ENCODE measurements around the gene MIER3.

MIER3 gene

DNA sequence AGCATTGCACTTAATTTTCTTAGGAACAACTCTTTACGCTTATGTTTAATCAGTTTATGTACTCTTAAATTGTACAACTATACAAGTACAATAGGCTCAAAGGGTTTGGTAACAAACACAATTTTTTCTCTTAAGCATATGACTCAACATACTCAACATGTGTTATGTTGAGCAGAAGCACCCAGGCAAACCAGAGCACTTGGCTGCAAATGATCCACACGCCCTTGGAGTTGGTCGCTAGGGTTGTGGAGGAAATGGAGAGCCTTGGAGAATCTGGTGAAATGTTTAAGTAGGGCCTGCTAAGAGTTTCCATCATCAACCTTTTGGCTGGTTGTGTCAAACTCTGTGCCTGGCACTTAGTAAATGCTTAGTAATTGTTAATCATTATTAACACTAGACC lies 25.1 kb upstream of the MIER3 start:
- no peaks in the 10 kb centered on the region for H3K79me2 ChIP-seq (ENCODE audit: insufficient read depth, low read length)
- H3K27ac ChIP-seq (ENCODE audit: low read length) = no peak overlapping the region
- no peaks in the 10 kb centered on the region for H3K4me1 ChIP-seq (ENCODE audit: insufficient read depth, low read length)
- no peak overlapping the region for H3K4me2 ChIP-seq (ENCODE audit: insufficient read depth, low read length)
- H3K27me3 ChIP-seq (ENCODE audit: insufficient read depth, low read length, poor library complexity) = peaks cover 14% of the 10 kb centered on the region
- no peaks in the 10 kb centered on the region for H4K20me1 ChIP-seq (ENCODE audit: insufficient read depth, low read length)
- no peak overlapping the region for H3K4me3 ChIP-seq (ENCODE audit: low read depth in 1 of 2, low read length in 2 of 2)
- TF ChIP-seq, protein P1, sequence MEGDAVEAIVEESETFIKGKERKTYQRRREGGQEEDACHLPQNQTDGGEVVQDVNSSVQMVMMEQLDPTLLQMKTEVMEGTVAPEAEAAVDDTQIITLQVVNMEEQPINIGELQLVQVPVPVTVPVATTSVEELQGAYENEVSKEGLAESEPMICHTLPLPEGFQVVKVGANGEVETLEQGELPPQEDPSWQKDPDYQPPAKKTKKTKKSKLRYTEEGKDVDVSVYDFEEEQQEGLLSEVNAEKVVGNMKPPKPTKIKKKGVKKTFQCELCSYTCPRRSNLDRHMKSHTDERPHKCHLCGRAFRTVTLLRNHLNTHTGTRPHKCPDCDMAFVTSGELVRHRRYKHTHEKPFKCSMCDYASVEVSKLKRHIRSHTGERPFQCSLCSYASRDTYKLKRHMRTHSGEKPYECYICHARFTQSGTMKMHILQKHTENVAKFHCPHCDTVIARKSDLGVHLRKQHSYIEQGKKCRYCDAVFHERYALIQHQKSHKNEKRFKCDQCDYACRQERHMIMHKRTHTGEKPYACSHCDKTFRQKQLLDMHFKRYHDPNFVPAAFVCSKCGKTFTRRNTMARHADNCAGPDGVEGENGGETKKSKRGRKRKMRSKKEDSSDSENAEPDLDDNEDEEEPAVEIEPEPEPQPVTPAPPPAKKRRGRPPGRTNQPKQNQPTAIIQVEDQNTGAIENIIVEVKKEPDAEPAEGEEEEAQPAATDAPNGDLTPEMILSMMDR (IDR thresholded peaks at IDR 0.05; ENCODE audit: borderline replicate concordance, extremely low read depth, low read length, poor library complexity, severe bottlenecking) = no peak
- TF ChIP-seq EZH2 (IDR thresholded peaks at IDR 0.05; ENCODE audit: borderline replicate concordance, low read depth, low read length, severe bottlenecking) = no peak
- no peak for ATAC-seq (ENCODE audit: insufficient read depth, low read depth)
- H3K36me3 ChIP-seq (ENCODE audit: insufficient read depth, low read length) = no peaks in the 10 kb centered on the region
- H3K9ac ChIP-seq (ENCODE audit: low read depth, low read length) = no peak overlapping the region
- no peak overlapping the region for H2AFZ ChIP-seq (ENCODE audit: low read depth, low read length)
- H3K9me3 ChIP-seq (ENCODE audit: insufficient read depth, low read length, severe bottlenecking) = no peaks in the 10 kb centered on the region
- DNase-seq = no peak

DNA sequence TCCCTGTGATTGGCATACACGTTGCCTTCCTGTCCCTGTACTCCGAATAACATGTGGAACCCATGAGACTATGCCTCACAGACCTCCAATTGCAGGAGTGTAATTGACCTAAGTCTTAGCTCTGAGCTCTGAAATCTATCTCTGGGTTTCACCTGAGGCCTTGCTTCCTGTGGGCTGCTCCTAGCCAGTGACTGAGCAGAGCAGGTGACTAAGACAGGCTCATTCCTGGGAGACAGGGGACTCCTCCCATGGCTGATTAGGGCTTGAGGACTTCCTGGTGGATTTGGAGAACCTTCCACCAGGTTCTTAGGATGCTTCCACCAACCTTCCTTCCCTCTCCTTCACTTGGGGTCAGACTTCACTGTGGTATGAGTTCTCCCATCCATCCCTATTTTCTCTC lies 22.3 kb upstream of the MIER3 start:
- Histone ChIP-seq H3K4me2 (ENCODE audit: insufficient read depth, low read length) (no peak overlapping the region), H3K27ac (ENCODE audit: low read length) (no peak overlapping the region), H4K20me1 (ENCODE audit: insufficient read depth, low read length) (no peaks in the 10 kb centered on the region), H3K9ac (ENCODE audit: low read depth, low read length) (no peak overlapping the region), H3K27me3 (ENCODE audit: insufficient read depth, low read length, poor library complexity) (peaks cover 20% of the 10 kb centered on the region), H3K4me3 (ENCODE audit: low read depth in 1 of 2, low read length in 2 of 2) (no peak overlapping the region), H2AFZ (ENCODE audit: low read depth, low read length) (no peak overlapping the region), H3K79me2 (ENCODE audit: insufficient read depth, low read length) (no peaks in the 10 kb centered on the region), H3K36me3 (ENCODE audit: insufficient read depth, low read length) (no peaks in the 10 kb centered on the region), H3K9me3 (ENCODE audit: insufficient read depth, low read length, severe bottlenecking) (no peaks in the 10 kb centered on the region), H3K4me1 (ENCODE audit: insufficient read depth, low read length) (no peaks in the 10 kb centered on the region)
- no peak for TF ChIP-seq EZH2 (IDR thresholded peaks at IDR 0.05; ENCODE audit: borderline replicate concordance, low read depth, low read length, severe bottlenecking)
- TF ChIP-seq, protein P1 (IDR thresholded peaks at IDR 0.05; ENCODE audit: borderline replicate concordance, extremely low read depth, low read length, poor library complexity, severe bottlenecking) = no peak
- ATAC-seq (ENCODE audit: insufficient read depth, low read depth) = no peak
- DNase-seq = no peak

DNA sequence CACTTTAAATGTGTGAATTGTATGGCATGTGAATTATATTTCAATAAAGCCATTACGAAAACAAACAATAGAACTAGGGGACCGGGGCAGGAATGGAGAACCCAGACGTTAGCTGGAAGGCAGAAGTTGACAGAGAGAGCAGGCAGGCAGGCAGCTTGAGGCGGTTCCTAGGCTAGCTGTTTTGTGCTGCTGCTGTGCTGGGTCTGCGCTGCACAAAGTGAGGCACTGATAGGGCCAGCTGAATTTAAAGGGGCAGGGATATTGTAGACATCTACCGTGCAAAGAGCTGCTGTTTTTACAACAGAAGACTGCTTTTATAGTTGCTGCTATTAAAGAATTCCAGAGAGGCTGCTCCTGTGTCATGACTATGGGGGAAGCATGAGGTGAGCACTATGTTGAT lies 21.6 kb upstream of the MIER3 start:
- Histone ChIP-seq H3K4me3 (ENCODE audit: low read depth in 1 of 2, low read length in 2 of 2) (no peak overlapping the region), H3K79me2 (ENCODE audit: insufficient read depth, low read length) (no peaks in the 10 kb centered on the region), H3K9ac (ENCODE audit: low read depth, low read length) (no peak overlapping the region), H2AFZ (ENCODE audit: low read depth, low read length) (no peak overlapping the region), H3K27ac (ENCODE audit: low read length) (no peak overlapping the region), H3K27me3 (ENCODE audit: insufficient read depth, low read length, poor library complexity) (peaks cover 20% of the 10 kb centered on the region), H4K20me1 (ENCODE audit: insufficient read depth, low read length) (no peaks in the 10 kb centered on the region), H3K4me1 (ENCODE audit: insufficient read depth, low read length) (no peaks in the 10 kb centered on the region), H3K36me3 (ENCODE audit: insufficient read depth, low read length) (no peaks in the 10 kb centered on the region), H3K4me2 (ENCODE audit: insufficient read depth, low read length) (no peak overlapping the region), H3K9me3 (ENCODE audit: insufficient read depth, low read length, severe bottlenecking) (no peaks in the 10 kb centered on the region)
- no peak for ATAC-seq (ENCODE audit: insufficient read depth, low read depth)
- no peak for DNase-seq
- TF ChIP-seq EZH2 (IDR thresholded peaks at IDR 0.05; ENCODE audit: borderline replicate concordance, low read depth, low read length, severe bottlenecking) = no peak
- TF ChIP-seq, protein P1 (IDR thresholded peaks at IDR 0.05; ENCODE audit: borderline replicate concordance, extremely low read depth, low read length, poor library complexity, severe bottlenecking) = no peak

DNA sequence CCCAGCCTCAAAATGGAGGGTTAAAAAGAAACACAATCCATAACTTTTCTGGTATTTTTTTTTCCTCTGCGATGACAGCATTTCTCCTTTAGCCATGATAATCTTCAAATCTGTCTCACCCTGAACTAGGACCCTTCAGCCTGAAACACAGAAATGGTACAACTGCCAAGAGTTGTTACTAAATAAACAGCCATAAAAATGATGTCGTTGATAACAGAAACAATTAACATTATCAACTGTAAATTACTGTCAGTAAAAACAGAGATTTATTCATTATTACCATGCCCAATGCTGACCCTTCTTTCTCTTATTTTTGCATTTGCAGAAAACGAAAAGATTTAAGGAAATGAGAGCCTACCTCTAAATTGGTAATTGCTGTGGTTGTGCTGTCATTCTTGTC lies 19.4 kb upstream of the MIER3 start:
- no peak for ATAC-seq (ENCODE audit: insufficient read depth, low read depth)

More for the DNA sequence above, 19.4 kb upstream of the MIER3 start:
- peaks cover 23% of the 10 kb centered on the region for H3K27me3 ChIP-seq (ENCODE audit: insufficient read depth, low read length, poor library complexity)
- no peak overlapping the region for H3K27ac ChIP-seq (ENCODE audit: low read length)
- H3K4me1 ChIP-seq (ENCODE audit: insufficient read depth, low read length) = no peaks in the 10 kb centered on the region
- no peak for TF ChIP-seq EZH2 (IDR thresholded peaks at IDR 0.05; ENCODE audit: borderline replicate concordance, low read depth, low read length, severe bottlenecking)
- TF ChIP-seq, protein P1 (IDR thresholded peaks at IDR 0.05; ENCODE audit: borderline replicate concordance, extremely low read depth, low read length, poor library complexity, severe bottlenecking) = no peak
- H3K9me3 ChIP-seq (ENCODE audit: insufficient read depth, low read length, severe bottlenecking) = no peaks in the 10 kb centered on the region
- DNase-seq = no peak
- H2AFZ ChIP-seq (ENCODE audit: low read depth, low read length) = no peak overlapping the region
- no peaks in the 10 kb centered on the region for H3K79me2 ChIP-seq (ENCODE audit: insufficient read depth, low read length)
- H3K4me2 ChIP-seq (ENCODE audit: insufficient read depth, low read length) = no peak overlapping the region
- H4K20me1 ChIP-seq (ENCODE audit: insufficient read depth, low read length) = no peaks in the 10 kb centered on the region
- no peak overlapping the region for H3K9ac ChIP-seq (ENCODE audit: low read depth, low read length)
- H3K4me3 ChIP-seq (ENCODE audit: low read depth in 1 of 2, low read length in 2 of 2) = no peak overlapping the region
- H3K36me3 ChIP-seq (ENCODE audit: insufficient read depth, low read length) = no peaks in the 10 kb centered on the region
